Measurements from ENCODE around the gene PRR20G.

- no peak for TF ChIP-seq CTCF (conservative IDR thresholded peaks at IDR 0.05 in 1 of 2, IDR thresholded peaks at IDR 0.05 in 1 of 2; ENCODE audit: low read depth in 1 of 2, low read length in 2 of 2)
- no peak for TF ChIP-seq EZH2 (IDR thresholded peaks at IDR 0.05; ENCODE audit: low read length, missing control alignments)
These were observed 3.8 kb upstream of the PRR20G start for GRCh38 chr3:127291611-127292010.

Measured in fibroblast of lung (primary cell).